ENCODE measurements around the gene PPP2CA.
"Not testable (repeated sequence)": the region's sequence is repeated elsewhere in the genome, so short reads cannot be mapped to it uniquely, and the experiment has no call there.

Gene PPP2CA

DNA sequence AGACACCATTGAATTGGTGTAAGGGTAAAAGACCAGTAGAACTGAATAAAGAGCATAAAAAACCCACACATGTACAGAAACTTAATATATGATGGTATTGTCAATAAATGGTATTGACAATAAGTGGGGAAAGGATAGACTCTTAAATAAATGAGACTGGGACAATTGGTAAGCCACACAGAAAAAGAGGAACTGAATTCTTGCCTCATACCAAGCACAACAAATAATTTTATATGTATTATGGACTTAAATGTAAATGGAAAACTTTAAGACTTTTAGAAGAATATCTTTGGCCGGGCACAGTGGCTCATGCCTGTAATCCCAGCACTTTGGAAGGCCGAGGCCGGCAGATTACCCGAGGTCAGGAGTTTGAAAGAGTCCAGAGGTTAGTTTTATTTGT is 37.9 kb upstream of the PPP2CA start:
- no peaks in the 10 kb centered on the region for H3K27me3 ChIP-seq (replicated peaks in 2 of 5; ENCODE audit: control insufficient read depth in 4 of 5, insufficient read depth in 5 of 5, low read length in 4 of 5)
- H3K4me1 ChIP-seq (ENCODE audit: control extremely low read depth in 1 of 4, control insufficient read depth in 4 of 4, insufficient read depth in 4 of 4, low read length in 3 of 4) = no peaks in the 10 kb centered on the region
- peaks cover 3 to 22% (median 7%) of the 10 kb centered on the region in 5 experiments for H3K9me3 ChIP-seq (ENCODE audit: control extremely low read depth in 1 of 5, control insufficient read depth in 4 of 5, insufficient read depth in 2 of 5, low read depth in 1 of 5, low read length in 4 of 5)
- ChIA-PET CTCF (no interaction called here), POLR2A (no interaction called here)
- no peak overlapping the region for H3K4me3 ChIP-seq (ENCODE audit: control insufficient read depth in 1 of 7, extremely low read depth in 1 of 7, insufficient read depth in 4 of 7, low read depth in 2 of 7, low read length in 6 of 7)
- no peak overlapping the region for H3K27ac ChIP-seq (ENCODE audit: insufficient read depth in 1 of 2, low read depth in 1 of 2, low read length in 2 of 2, poor library complexity in 1 of 2, severe bottlenecking in 2 of 2)
- peak in 1 of 3 donors; percentile 25 for DNase-seq
- H3K36me3 ChIP-seq (ENCODE audit: control insufficient read depth in 4 of 4, insufficient read depth in 4 of 4, low read length in 3 of 4) = no peaks in the 10 kb centered on the region
- WGBS (ENCODE audit: insufficient coverage) = 94% methylated on average over 3 of the region's 4 CpGs

DNA sequence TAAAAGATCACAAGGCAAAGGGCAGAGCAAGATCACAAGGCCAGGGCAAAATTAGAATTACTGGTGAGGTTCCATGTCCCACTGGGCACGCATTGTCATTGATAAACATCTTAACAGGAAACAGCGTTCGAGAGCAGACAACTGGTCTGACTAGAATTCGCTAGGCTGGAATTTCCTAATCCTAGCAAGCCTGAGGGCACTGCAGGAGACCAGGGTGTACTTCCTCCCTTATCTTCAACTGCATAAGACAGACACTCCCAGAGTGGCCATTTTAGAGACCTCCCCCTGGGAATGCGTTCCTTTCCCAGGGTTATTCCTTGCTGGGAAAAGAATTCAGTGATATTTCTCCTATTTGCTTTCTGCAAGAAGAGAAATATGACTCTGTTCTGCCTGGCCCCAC is 36.8 kb upstream of the PPP2CA start:
- 84% methylated on average over 5 of the region's 5 CpGs for WGBS (ENCODE audit: insufficient coverage)
- H3K4me3 ChIP-seq (ENCODE audit: control insufficient read depth in 1 of 7, extremely low read depth in 1 of 7, insufficient read depth in 4 of 7, low read depth in 2 of 7, low read length in 6 of 7); POLR2A ChIA-PET; H3K27me3 ChIP-seq (replicated peaks in 2 of 5; ENCODE audit: control insufficient read depth in 4 of 5, insufficient read depth in 5 of 5, low read length in 4 of 5); CTCF ChIA-PET; H3K4me1 ChIP-seq (ENCODE audit: control extremely low read depth in 1 of 4, control insufficient read depth in 4 of 4, insufficient read depth in 4 of 4, low read length in 3 of 4); H3K27ac ChIP-seq (ENCODE audit: insufficient read depth in 1 of 2, low read depth in 1 of 2, low read length in 2 of 2, poor library complexity in 1 of 2, severe bottlenecking in 2 of 2); H3K36me3 ChIP-seq (ENCODE audit: control insufficient read depth in 4 of 4, insufficient read depth in 4 of 4, low read length in 3 of 4): not testable (repeated sequence)
- peaks cover 3 to 22% (median 7%) of the 10 kb centered on the region in 5 experiments for H3K9me3 ChIP-seq (ENCODE audit: control extremely low read depth in 1 of 5, control insufficient read depth in 4 of 5, insufficient read depth in 2 of 5, low read depth in 1 of 5, low read length in 4 of 5)
- DNase-seq = peak in 1 of 3 donors; percentile 18

DNA sequence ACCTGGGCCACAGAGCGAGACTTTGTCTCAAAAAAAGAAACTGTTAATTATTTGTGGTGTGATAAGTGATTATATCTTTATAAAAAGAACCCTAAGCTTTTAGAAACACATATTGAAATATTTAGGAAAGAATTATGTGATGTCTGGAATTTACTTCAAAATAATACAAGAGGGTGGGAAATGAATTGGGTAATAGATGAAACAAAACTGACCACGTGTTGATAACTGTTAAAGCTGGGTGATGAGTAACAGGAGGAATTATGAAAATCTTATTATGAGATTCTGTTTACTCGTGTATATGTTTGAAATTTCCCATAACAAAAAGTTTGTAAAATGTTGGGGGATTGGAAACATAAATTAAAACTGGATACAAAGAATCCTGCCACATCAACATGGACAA is 33.0 kb upstream of the PPP2CA start:
- WGBS (ENCODE audit: insufficient coverage) = no CpG with 5 or more reads among the region's 3 CpGs

DNA sequence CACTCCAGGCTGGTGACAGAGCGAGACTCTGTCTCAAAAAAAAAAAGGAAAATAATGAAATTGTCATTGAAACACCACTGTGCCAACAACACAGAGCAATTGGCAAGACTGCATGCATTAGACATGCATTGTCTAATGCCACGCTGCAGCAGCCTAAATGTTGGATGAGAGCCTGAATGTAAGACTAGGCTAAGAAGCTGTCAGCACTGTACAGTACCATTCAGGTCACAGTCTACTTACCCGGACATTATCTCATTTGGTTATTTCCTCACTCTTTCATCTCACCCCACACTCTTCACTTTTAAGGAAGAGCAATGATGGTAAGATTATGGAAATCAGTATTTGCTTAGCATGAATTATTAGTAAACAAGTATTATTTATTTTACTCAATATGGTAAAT is 31.3 kb upstream of the PPP2CA start:
- Histone ChIP-seq H3K4me1 (ENCODE audit: control extremely low read depth in 1 of 4, control insufficient read depth in 4 of 4, insufficient read depth in 4 of 4, low read length in 3 of 4) (no peaks in the 10 kb centered on the region), H3K27ac (ENCODE audit: insufficient read depth in 1 of 2, low read depth in 1 of 2, low read length in 2 of 2, poor library complexity in 1 of 2, severe bottlenecking in 2 of 2) (no peak overlapping the region), H3K27me3 (replicated peaks in 2 of 5; ENCODE audit: control insufficient read depth in 4 of 5, insufficient read depth in 5 of 5, low read length in 4 of 5) (no peaks in the 10 kb centered on the region), H3K4me3 (ENCODE audit: control insufficient read depth in 1 of 7, extremely low read depth in 1 of 7, insufficient read depth in 4 of 7, low read depth in 2 of 7, low read length in 6 of 7) (no peak overlapping the region), H3K36me3 (ENCODE audit: control insufficient read depth in 4 of 4, insufficient read depth in 4 of 4, low read length in 3 of 4) (no peaks in the 10 kb centered on the region), H3K9me3 (ENCODE audit: control extremely low read depth in 1 of 5, control insufficient read depth in 4 of 5, insufficient read depth in 2 of 5, low read depth in 1 of 5, low read length in 4 of 5) (peaks cover 0 to 2% (median 0%) of the 10 kb centered on the region in 5 experiments)
- no peak for DNase-seq
- POLR2A ChIA-PET = no interaction called here
- 100% methylated on average over 1 of the region's 3 CpGs for WGBS (ENCODE audit: insufficient coverage)
- CTCF ChIA-PET = interaction anchor here (0.6 to 1.9 kb wide), 2 partner anchors 20 to 63 kb away, joined by 3 to 5 read pairs; no protein-coding TSS in a partner anchor

More for the DNA sequence above, 33.0 kb upstream of the PPP2CA start:
- H3K9me3 ChIP-seq (ENCODE audit: control extremely low read depth in 1 of 5, control insufficient read depth in 4 of 5, insufficient read depth in 2 of 5, low read depth in 1 of 5, low read length in 4 of 5) = peaks cover 2 to 15% (median 4%) of the 10 kb centered on the region in 5 experiments
- POLR2A ChIA-PET = no interaction called here
- no peaks in the 10 kb centered on the region for H3K4me1 ChIP-seq (ENCODE audit: control extremely low read depth in 1 of 4, control insufficient read depth in 4 of 4, insufficient read depth in 4 of 4, low read length in 3 of 4)
- no peak overlapping the region for H3K4me3 ChIP-seq (ENCODE audit: control insufficient read depth in 1 of 7, extremely low read depth in 1 of 7, insufficient read depth in 4 of 7, low read depth in 2 of 7, low read length in 6 of 7)
- no peak for DNase-seq
- H3K27me3 ChIP-seq (replicated peaks in 2 of 5; ENCODE audit: control insufficient read depth in 4 of 5, insufficient read depth in 5 of 5, low read length in 4 of 5) = no peaks in the 10 kb centered on the region
- no peaks in the 10 kb centered on the region for H3K36me3 ChIP-seq (ENCODE audit: control insufficient read depth in 4 of 4, insufficient read depth in 4 of 4, low read length in 3 of 4)
- no peak overlapping the region for H3K27ac ChIP-seq (ENCODE audit: insufficient read depth in 1 of 2, low read depth in 1 of 2, low read length in 2 of 2, poor library complexity in 1 of 2, severe bottlenecking in 2 of 2)
- CTCF ChIA-PET = interaction anchor here (1.2 to 1.6 kb wide), 2 partner anchors 22 to 33 kb away, joined by 3 read pairs; no protein-coding TSS in a partner anchor

DNA sequence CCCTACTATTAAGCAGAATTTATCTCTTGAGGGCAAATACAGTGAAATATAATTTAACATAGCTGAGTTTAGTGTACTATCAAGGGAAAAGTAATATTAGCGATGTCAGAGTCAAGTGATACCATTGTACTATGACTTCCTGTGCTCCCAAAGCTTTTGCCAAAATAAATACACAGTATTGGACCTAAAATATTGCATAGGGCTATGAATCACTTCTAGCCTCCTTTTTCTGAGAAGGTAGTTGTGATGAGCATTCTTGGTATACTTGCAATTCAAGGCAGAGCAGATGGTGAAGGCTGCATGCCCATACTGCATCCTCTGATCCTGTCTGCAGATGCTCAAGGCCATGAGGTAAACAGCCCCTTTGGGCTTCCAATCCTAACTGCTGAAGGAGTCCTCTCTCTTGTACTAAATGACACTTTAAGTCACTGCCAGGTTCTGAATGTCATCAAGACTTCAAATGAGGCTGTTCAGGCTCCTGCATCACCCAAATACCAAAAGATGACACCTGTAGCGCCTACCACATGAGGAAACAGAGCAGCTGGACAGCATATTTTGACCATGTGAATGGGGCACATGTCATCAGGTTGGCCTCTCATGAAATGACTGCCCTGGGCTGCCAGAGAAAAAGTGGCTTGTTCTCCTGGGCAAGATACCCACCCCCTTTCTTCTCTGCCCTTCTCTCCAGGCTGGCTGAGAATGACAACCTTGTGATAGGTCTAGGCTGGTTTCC is 29.7 kb upstream of the PPP2CA start:
- Histone ChIP-seq H3K27ac (ENCODE audit: insufficient read depth in 1 of 2, low read depth in 1 of 2, low read length in 2 of 2, poor library complexity in 1 of 2, severe bottlenecking in 2 of 2) (no peak overlapping the region), H3K9me3 (ENCODE audit: control extremely low read depth in 1 of 5, control insufficient read depth in 4 of 5, insufficient read depth in 2 of 5, low read depth in 1 of 5, low read length in 4 of 5) (no peaks in the 10 kb centered on the region), H3K27me3 (replicated peaks in 2 of 5; ENCODE audit: control insufficient read depth in 4 of 5, insufficient read depth in 5 of 5, low read length in 4 of 5) (no peaks in the 10 kb centered on the region), H3K4me1 (ENCODE audit: control extremely low read depth in 1 of 4, control insufficient read depth in 4 of 4, insufficient read depth in 4 of 4, low read length in 3 of 4) (no peaks in the 10 kb centered on the region), H3K4me3 (ENCODE audit: control insufficient read depth in 1 of 7, extremely low read depth in 1 of 7, insufficient read depth in 4 of 7, low read depth in 2 of 7, low read length in 6 of 7) (no peak overlapping the region), H3K36me3 (ENCODE audit: control insufficient read depth in 4 of 4, insufficient read depth in 4 of 4, low read length in 3 of 4) (no peaks in the 10 kb centered on the region)
- DNase-seq = no peak
- 92% methylated on average over 1 of the region's 2 CpGs for WGBS (ENCODE audit: insufficient coverage)
- POLR2A ChIA-PET = interaction anchor here (0.6 kb wide), 1 partner anchor 14 kb away, joined by 3 read pairs; no protein-coding TSS in a partner anchor
- CTCF ChIA-PET = interaction anchor here (1.0 to 1.5 kb wide), 4 partner anchors 10 to 32 kb away, joined by 3 to 5 read pairs (median 4); no protein-coding TSS in a partner anchor

DNA sequence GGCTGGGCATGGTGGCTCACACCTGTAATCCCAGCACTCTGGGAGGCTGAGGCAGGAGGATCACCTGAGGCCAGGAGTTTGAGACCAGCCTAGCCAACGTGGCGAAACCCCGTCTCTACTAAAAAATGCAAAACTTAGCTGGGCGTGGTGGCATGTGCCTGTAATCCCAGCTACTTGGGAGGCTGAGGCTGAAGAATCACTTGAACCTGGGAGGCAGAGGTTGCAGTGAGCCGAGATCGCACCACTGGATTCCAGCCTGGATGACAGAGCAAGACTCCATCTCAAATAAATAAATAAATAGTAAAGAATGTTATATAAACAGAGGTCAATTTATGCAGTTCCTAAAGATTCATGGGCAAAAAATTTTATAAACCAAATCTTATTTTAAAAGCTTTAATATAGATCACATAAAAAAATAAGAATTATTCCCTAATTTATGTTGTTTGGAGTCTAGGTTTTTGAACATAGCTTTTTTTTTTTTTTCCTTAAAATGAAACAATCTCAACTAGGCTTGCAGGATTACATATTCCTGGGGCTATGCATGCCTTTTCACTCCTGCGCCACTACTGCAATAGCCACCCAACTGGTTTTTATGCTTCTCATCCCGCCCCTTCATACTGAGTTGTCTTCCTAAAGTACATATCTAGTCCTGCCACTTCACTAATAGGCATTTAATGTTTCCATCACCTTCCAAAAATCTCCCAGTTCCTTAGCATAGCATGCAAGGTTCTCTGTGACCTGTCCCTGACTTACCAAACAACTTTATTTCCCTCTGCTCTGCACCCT is 27.7 kb upstream of the PPP2CA start:
- not testable (repeated sequence) for DNase-seq; H3K27me3 ChIP-seq (replicated peaks in 2 of 5; ENCODE audit: control insufficient read depth in 4 of 5, insufficient read depth in 5 of 5, low read length in 4 of 5); H3K4me1 ChIP-seq (ENCODE audit: control extremely low read depth in 1 of 4, control insufficient read depth in 4 of 4, insufficient read depth in 4 of 4, low read length in 3 of 4); H3K27ac ChIP-seq (ENCODE audit: insufficient read depth in 1 of 2, low read depth in 1 of 2, low read length in 2 of 2, poor library complexity in 1 of 2, severe bottlenecking in 2 of 2); H3K36me3 ChIP-seq (ENCODE audit: control insufficient read depth in 4 of 4, insufficient read depth in 4 of 4, low read length in 3 of 4); H3K4me3 ChIP-seq (ENCODE audit: control insufficient read depth in 1 of 7, extremely low read depth in 1 of 7, insufficient read depth in 4 of 7, low read depth in 2 of 7, low read length in 6 of 7); H3K9me3 ChIP-seq (ENCODE audit: control extremely low read depth in 1 of 5, control insufficient read depth in 4 of 5, insufficient read depth in 2 of 5, low read depth in 1 of 5, low read length in 4 of 5)
- POLR2A ChIA-PET = interaction anchor here (0.6 to 0.7 kb wide), 2 partner anchors 80 to 138 kb away, joined by 3 to 5 read pairs; no protein-coding TSS in a partner anchor
- 98% methylated on average over 6 of the region's 8 CpGs for WGBS (ENCODE audit: insufficient coverage)
- CTCF ChIA-PET = interaction anchor here (0.9 kb wide), 1 partner anchor 16 kb away, joined by 3 read pairs; no protein-coding TSS in a partner anchor

DNA sequence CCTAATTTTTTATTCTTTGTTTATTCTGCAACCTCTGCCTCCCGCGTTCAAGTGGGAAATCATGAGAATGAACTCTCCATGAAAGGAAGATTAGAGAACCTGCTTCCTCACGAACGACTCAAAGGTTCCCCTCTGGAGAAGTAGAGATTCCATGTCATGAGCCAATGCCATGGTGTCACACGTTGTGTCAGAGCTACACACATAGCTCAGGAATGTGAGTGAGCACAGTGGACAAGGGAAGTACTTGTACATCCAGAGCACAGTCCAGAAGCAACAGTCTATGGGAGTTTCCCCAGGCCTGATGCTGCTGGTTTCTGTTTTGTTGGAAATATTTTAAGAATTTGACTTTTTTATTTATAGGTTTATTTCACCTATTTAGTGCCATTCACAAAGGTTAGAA is 26.8 kb upstream of the PPP2CA start:
- CTCF ChIA-PET = interaction anchor here (0.9 kb wide), 1 partner anchor 15 kb away, joined by 3 read pairs; no protein-coding TSS in a partner anchor
- H3K27me3 ChIP-seq (replicated peaks in 2 of 5; ENCODE audit: control insufficient read depth in 4 of 5, insufficient read depth in 5 of 5, low read length in 4 of 5) = peaks cover 0 to 3% (median 0%) of the 10 kb centered on the region in 5 experiments
- no peaks in the 10 kb centered on the region for H3K9me3 ChIP-seq (ENCODE audit: control extremely low read depth in 1 of 5, control insufficient read depth in 4 of 5, insufficient read depth in 2 of 5, low read depth in 1 of 5, low read length in 4 of 5)
- H3K36me3 ChIP-seq (ENCODE audit: control insufficient read depth in 4 of 4, insufficient read depth in 4 of 4, low read length in 3 of 4) = no peaks in the 10 kb centered on the region
- H3K4me3 ChIP-seq (ENCODE audit: control insufficient read depth in 1 of 7, extremely low read depth in 1 of 7, insufficient read depth in 4 of 7, low read depth in 2 of 7, low read length in 6 of 7) = no peak overlapping the region
- no peak for DNase-seq
- H3K4me1 ChIP-seq (ENCODE audit: control extremely low read depth in 1 of 4, control insufficient read depth in 4 of 4, insufficient read depth in 4 of 4, low read length in 3 of 4) = peaks cover 0 to 6% (median 0%) of the 10 kb centered on the region in 4 experiments
- 86% methylated on average over 5 of the region's 5 CpGs for WGBS (ENCODE audit: insufficient coverage)
- POLR2A ChIA-PET = no interaction called here
- H3K27ac ChIP-seq (ENCODE audit: insufficient read depth in 1 of 2, low read depth in 1 of 2, low read length in 2 of 2, poor library complexity in 1 of 2, severe bottlenecking in 2 of 2) = no peak overlapping the region

All from common myeloid progenitor, CD34-positive (primary cell).